Progenitor cell of endocrine pancreas (in vitro differentiated cells): ENCODE results near the gene LGMN. TPM values are rescaled to one million over a fixed set of nuclear protein-coding genes. Genes with fewer than 3 reads are reported as not detected.
"Not testable (repeated sequence)": the region's sequence is repeated elsewhere in the genome, so short reads cannot be mapped to it uniquely, and the experiment has no call there.

Experiments used
- DNase-seq: peaks from one replicate; pipeline ENCODE4 v3.0.0; 2021; ENCODE audit warnings: low spot score; ENCODE audit not compliant: unreplicated experiment
- H3K27ac Mint-ChIP-seq: 2 replicates; pipeline ENCODE4 v1.8.0; 2021; ENCODE audit warnings: mild to moderate bottlenecking, moderate library complexity, mixed read lengths
- H3K27me3 Mint-ChIP-seq: 2 replicates; pipeline ENCODE4 v1.8.0; 2021; ENCODE audit warnings: mixed read lengths
- H3K36me3 Mint-ChIP-seq: 2 replicates; pipeline ENCODE4 v1.8.0; 2022; ENCODE audit warnings: mixed read lengths; ENCODE audit not compliant: insufficient read depth
- H3K4me1 Mint-ChIP-seq: 2 replicates; pipeline ENCODE4 v1.8.0; 2021; ENCODE audit warnings: low read depth, mixed read lengths
- H3K4me3 Mint-ChIP-seq: 2 replicates; pipeline ENCODE4 v1.8.0; 2021; ENCODE audit warnings: low read depth, mild to moderate bottlenecking, moderate library complexity, mixed read lengths
- H3K9me3 Mint-ChIP-seq: 2 replicates; pipeline ENCODE4 v1.8.0; 2021; ENCODE audit warnings: low read depth, mixed read lengths
- CTCF ChIP-seq: fragments of 200-600 bp; sonication (generic); IDR thresholded peaks from one replicate; pipeline ENCODE4 v1.5.0; 2021; ENCODE audit warnings: antibody characterized with exemption, mild to moderate bottlenecking; ENCODE audit not compliant: unreplicated experiment
- total RNA-seq: library from RNA; stranded (reverse); gene quantifications from 2 replicates; pipeline ENCODE4 v1.2.1, GENCODE V29; 2021

LGMN gene
- total RNA-seq, 1 donor from 2014 or later: 63.3 TPM

GRCh38 chr14:92781350-92781749 lies 32.9 kb upstream of the LGMN start:
- TF ChIP-seq CTCF: no peak
- no peak for DNase-seq

GRCh38 chr14:92780444-92781232 lies 32.2 kb upstream of the LGMN start:
- no peak for DNase-seq
- peaks cover 4% of the 10 kb centered on the region for H3K4me1 Mint-ChIP-seq
- no peak overlapping the region for H3K27ac Mint-ChIP-seq
- no peaks in the 10 kb centered on the region for H3K9me3 Mint-ChIP-seq
- H3K4me3 Mint-ChIP-seq: no peak overlapping the region
- TF ChIP-seq CTCF: no peak
- no peaks in the 10 kb centered on the region for H3K36me3 Mint-ChIP-seq
- H3K27me3 Mint-ChIP-seq: peaks cover 5% of the 10 kb centered on the region

More at GRCh38 chr14:92781350-92781749, 32.9 kb upstream of the LGMN start:
- Mint-ChIP-seq H3K27ac (no peak overlapping the region), H3K36me3 (no peaks in the 10 kb centered on the region), H3K4me1 (peaks cover 4% of the 10 kb centered on the region), H3K27me3 (peaks cover 5% of the 10 kb centered on the region), H3K9me3 (peaks cover 2% of the 10 kb centered on the region), H3K4me3 (no peak overlapping the region)

- not testable (repeated sequence) for H3K4me1 Mint-ChIP-seq, H3K27ac Mint-ChIP-seq, H3K27me3 Mint-ChIP-seq, H3K4me3 Mint-ChIP-seq, H3K9me3 Mint-ChIP-seq, DNase-seq, H3K36me3 Mint-ChIP-seq
Observed at GRCh38 chr14:92778868-92779565, 30.6 kb upstream of the LGMN start.

- H3K27ac Mint-ChIP-seq, H3K36me3 Mint-ChIP-seq, H3K27me3 Mint-ChIP-seq, H3K4me1 Mint-ChIP-seq, H3K4me3 Mint-ChIP-seq, DNase-seq, H3K9me3 Mint-ChIP-seq: not testable (repeated sequence)
Observed at GRCh38 chr14:92775292-92775691, 26.9 kb upstream of the LGMN start.

GRCh38 chr14:92774572-92774971 lies 26.1 kb upstream of the LGMN start:
- H3K27ac Mint-ChIP-seq: no peak overlapping the region
- no peak for DNase-seq
- H3K9me3 Mint-ChIP-seq: no peaks in the 10 kb centered on the region
- no peaks in the 10 kb centered on the region for H3K36me3 Mint-ChIP-seq
- no peak overlapping the region for H3K4me3 Mint-ChIP-seq
- no peaks in the 10 kb centered on the region for H3K4me1 Mint-ChIP-seq
- no peak for TF ChIP-seq CTCF
- H3K27me3 Mint-ChIP-seq: peaks cover 5% of the 10 kb centered on the region

GRCh38 chr14:92770484-92770883 lies 22.1 kb upstream of the LGMN start:
- H3K9me3 Mint-ChIP-seq: no peaks in the 10 kb centered on the region
- H3K4me3 Mint-ChIP-seq: no peak overlapping the region
- no peaks in the 10 kb centered on the region for H3K4me1 Mint-ChIP-seq
- TF ChIP-seq CTCF: no peak
- DNase-seq: no peak
- no peak overlapping the region for H3K27ac Mint-ChIP-seq
- peaks cover 6% of the 10 kb centered on the region for H3K27me3 Mint-ChIP-seq
- no peaks in the 10 kb centered on the region for H3K36me3 Mint-ChIP-seq
